Adipocyte (in vitro differentiated cells): ENCODE measurements around the gene COL8A2.

Experiments used
- DNase-seq: peaks from one replicate; pipeline ENCODE4 v3.0.0-alpha.2; 2015; ENCODE audit warnings: low read depth
- H3K27me3 ChIP-seq: replicated peaks from 2 replicates; pipeline ENCODE4 v1.7.0; 2013; ENCODE audit warnings: mild to moderate bottlenecking, low read length, moderate library complexity; ENCODE audit not compliant: control insufficient read depth, insufficient read depth
- H3K36me3 ChIP-seq: 2 replicates; pipeline ENCODE4 v1.7.0; 2013; ENCODE audit warnings: low read length, mild to moderate bottlenecking, moderate library complexity; ENCODE audit not compliant: control insufficient read depth, insufficient read depth, severe bottlenecking
- H3K4me1 ChIP-seq: 2 replicates; pipeline ENCODE4 v1.7.0; 2013; ENCODE audit warnings: mild to moderate bottlenecking, low read length, moderate library complexity; ENCODE audit not compliant: control insufficient read depth, insufficient read depth
- H3K4me3 ChIP-seq: 2 replicates; pipeline ENCODE4 v1.7.0; 2013; ENCODE audit warnings: mild to moderate bottlenecking, low read length, moderate library complexity
- H3K9ac ChIP-seq: 2 replicates; pipeline ENCODE4 v1.7.0; 2013; ENCODE audit warnings: mild to moderate bottlenecking, low read length, moderate library complexity
- H3K9me3 ChIP-seq: 2 replicates; pipeline ENCODE4 v1.7.0; 2013; ENCODE audit warnings: mild to moderate bottlenecking, low read length, moderate library complexity; ENCODE audit not compliant: control insufficient read depth

The COL8A2 gene

DNA sequence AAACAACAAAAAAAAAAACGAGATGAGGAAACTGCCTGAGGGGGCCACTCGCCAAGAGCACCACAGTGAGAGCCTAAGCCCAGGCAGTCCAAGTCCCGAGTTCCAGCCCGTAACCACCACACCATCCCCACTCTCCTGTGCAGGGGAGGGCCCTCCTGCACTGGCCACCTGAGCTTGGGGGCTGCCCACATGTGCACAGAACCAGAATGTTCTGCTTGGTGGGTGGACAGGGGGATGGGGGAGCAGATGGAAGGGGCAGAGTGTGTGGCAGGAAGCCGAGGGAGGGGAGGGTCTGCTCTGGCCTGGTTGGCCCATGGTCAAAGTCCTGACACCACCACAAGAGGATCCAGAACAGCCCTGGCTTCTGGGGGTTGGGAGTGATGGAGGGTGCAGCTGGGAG, 18.8 kb downstream of the COL8A2 start:
- no peak overlapping the region for H3K4me3 ChIP-seq
- H3K36me3 ChIP-seq = no peaks in the 10 kb centered on the region
- no peaks in the 10 kb centered on the region for H3K4me1 ChIP-seq
- no peak for DNase-seq
- H3K27me3 ChIP-seq = no peaks in the 10 kb centered on the region
- H3K9ac ChIP-seq = no peak overlapping the region
- H3K9me3 ChIP-seq = no peaks in the 10 kb centered on the region

DNA sequence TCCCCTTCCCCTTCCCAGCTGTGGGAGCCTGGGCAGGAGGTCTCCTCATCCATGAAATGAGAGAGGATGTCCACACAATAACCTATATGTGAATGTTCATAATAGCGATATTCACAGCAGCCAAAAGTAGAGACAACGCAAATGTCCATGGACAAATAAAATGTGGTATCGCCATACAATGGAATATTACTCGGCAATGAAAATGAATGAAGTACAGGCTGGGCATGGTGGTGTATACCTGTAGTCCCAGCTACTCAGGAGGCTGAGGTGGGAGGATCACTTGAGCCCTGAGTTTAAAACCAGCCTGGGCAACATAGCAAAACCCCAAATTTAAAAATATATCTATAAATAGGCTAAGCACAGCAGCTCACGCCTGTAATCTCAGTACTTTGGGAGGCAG, 23.5 kb downstream of the COL8A2 start:
- H3K4me1 ChIP-seq = peaks cover 11% of the 10 kb centered on the region
- H3K36me3 ChIP-seq = no peaks in the 10 kb centered on the region
- H3K9me3 ChIP-seq = no peaks in the 10 kb centered on the region
- H3K27me3 ChIP-seq = no peaks in the 10 kb centered on the region
- H3K9ac ChIP-seq = no peak overlapping the region
- no peak overlapping the region for H3K4me3 ChIP-seq
- no peak for DNase-seq

DNA sequence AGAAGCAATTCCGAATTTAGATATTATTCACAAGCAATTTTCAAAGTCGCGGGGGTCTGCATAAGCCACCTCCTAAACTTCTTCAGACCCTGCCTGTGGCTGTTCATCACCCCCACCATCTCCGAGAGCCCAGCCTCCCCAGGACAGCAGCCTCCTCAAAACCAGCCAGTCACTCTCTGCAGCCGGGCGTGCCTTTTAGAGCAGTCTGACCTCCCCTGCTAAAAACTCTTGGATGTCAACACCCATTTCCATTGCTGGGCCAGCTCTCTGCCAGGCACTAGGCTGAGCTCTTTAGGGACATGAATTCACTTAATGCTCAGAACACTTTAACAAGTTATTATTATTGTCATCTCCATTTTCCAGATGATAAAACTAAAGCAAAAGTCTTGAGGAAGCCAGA, 24.6 kb downstream of the COL8A2 start:
- Histone ChIP-seq H3K4me1 (peaks cover 11% of the 10 kb centered on the region), H3K4me3 (no peak overlapping the region), H3K9ac (peak overlapping the region; percentile 7), H3K27me3 (no peaks in the 10 kb centered on the region), H3K9me3 (no peaks in the 10 kb centered on the region), H3K36me3 (peaks cover 11% of the 10 kb centered on the region)
- DNase-seq = no peak

DNA sequence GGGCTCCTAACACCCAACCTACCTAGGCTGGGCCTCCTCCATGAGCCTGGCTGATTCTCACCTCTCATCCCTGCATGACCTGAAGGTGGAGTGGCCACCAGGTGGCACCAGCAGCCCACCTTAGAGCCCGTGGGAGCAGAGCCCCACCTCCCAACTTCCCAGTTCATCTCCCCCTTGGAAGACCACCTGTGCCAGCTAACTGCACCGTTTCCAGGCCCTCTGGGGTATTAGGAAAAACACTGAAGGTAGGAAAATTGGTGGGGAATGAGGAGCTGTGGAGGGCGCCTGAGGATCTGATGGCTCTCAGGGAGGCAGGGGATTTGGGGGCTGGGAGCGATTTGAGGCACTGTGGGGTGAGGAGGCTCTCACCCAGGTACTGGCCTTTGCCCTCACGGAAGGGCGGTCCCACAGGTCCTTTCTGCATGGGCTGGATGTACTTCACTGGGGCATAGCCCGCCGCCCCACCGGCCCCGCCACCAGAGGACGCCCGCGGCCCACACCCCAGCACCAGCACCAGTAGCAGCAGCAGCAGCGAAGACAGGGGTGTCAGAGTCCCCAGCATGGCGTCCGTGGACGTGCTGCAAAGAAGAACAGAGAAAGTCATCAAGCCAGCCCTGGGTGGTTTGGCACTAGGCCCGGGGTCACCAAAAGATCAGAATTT, 25.2 kb downstream of the COL8A2 start:
- Histone ChIP-seq H3K27me3 (no peaks in the 10 kb centered on the region), H3K9me3 (no peaks in the 10 kb centered on the region), H3K36me3 (peaks cover 16% of the 10 kb centered on the region), H3K4me1 (peaks cover 16% of the 10 kb centered on the region), H3K4me3 (no peak overlapping the region), H3K9ac (peak overlapping the region; percentile 12)
- DNase-seq = peak; percentile 83

DNA sequence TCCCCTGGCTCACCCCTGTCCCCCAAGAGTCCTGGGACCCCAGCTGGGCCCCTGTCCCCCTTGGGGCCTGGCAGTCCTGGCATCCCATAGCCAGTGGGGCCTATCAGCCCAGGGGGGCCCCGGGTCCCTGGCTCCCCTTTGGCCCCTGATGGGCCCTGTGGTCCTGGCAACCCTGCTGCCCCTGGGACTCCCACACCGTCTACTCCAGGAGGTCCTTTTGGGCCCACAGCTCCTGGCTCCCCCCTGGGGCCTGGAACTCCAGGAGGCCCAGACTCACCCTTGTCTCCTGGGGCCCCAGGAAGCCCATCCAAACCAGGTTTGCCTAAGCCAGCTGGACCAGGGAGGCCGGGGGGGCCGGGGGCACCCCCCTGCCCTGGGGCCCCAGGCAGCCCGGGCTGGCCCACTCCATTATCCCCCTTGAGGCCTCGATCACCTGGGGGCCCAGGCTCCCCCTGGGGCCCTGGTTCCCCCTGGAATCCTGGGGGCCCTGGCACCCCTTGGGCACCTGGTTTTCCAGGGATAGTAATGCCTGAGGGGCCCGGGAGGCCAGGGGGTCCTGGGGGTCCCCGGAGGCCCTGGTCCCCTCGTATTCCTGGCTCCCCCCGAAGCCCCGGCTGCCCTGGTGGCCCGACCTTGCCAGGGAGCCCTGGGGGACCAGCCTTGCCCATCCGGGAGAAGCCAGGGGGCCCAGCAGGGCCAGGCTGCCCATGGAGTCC, 26.2 kb downstream of the COL8A2 start:
- H3K9ac ChIP-seq = no peak overlapping the region
- H3K9me3 ChIP-seq = no peaks in the 10 kb centered on the region
- peaks cover 25% of the 10 kb centered on the region for H3K4me1 ChIP-seq
- no peak for DNase-seq
- H3K36me3 ChIP-seq = peaks cover 23% of the 10 kb centered on the region
- H3K4me3 ChIP-seq = no peak overlapping the region
- H3K27me3 ChIP-seq = no peaks in the 10 kb centered on the region

DNA sequence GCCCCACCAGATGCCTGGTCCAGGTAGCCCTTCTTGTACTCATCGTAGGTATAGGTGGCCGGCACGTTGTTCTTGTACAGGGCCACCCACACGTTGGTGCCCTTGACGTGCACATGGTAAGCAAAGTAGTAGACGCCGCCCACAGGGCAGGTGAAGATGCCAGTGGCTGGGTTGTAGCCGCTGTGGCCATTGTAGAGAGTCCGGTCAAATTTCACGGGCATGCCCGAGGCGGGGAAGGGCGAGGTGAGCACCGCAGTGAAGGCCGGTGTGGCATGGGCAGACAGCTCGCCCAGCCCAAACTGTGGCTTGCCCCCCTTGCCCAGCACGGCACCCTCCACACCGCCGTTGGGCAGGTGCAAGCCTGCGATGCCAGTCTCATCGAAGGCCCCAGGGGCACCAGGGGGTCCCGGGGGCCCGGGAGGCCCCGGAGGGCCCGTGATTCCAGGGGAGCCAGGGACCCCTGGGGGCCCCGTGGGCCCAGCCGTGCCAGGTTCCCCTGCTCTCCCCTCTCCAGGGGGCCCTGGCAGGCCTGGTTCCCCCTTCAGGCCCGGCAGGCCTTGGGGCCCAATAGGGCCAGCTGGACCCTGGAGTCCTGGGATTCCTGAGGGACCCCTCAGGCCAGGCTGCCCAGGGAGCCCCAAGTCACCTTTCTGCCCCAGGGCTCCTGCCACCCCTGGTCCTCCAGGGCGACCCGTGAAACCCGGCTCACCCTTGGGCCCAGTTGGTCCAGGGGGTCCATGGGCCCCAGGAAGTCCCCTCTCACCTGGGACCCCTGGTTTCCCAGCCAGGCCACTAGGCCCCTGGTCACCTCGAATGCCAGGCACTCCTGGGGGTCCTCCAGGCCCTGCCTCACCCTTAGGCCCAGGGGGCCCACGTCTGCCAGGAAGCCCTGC, 27.1 kb downstream of the COL8A2 start:
- Histone ChIP-seq H3K4me1 (peaks cover 25% of the 10 kb centered on the region), H3K4me3 (no peak overlapping the region), H3K36me3 (peaks cover 32% of the 10 kb centered on the region), H3K9me3 (no peaks in the 10 kb centered on the region), H3K27me3 (no peaks in the 10 kb centered on the region), H3K9ac (no peak overlapping the region)
- no peak for DNase-seq

DNA sequence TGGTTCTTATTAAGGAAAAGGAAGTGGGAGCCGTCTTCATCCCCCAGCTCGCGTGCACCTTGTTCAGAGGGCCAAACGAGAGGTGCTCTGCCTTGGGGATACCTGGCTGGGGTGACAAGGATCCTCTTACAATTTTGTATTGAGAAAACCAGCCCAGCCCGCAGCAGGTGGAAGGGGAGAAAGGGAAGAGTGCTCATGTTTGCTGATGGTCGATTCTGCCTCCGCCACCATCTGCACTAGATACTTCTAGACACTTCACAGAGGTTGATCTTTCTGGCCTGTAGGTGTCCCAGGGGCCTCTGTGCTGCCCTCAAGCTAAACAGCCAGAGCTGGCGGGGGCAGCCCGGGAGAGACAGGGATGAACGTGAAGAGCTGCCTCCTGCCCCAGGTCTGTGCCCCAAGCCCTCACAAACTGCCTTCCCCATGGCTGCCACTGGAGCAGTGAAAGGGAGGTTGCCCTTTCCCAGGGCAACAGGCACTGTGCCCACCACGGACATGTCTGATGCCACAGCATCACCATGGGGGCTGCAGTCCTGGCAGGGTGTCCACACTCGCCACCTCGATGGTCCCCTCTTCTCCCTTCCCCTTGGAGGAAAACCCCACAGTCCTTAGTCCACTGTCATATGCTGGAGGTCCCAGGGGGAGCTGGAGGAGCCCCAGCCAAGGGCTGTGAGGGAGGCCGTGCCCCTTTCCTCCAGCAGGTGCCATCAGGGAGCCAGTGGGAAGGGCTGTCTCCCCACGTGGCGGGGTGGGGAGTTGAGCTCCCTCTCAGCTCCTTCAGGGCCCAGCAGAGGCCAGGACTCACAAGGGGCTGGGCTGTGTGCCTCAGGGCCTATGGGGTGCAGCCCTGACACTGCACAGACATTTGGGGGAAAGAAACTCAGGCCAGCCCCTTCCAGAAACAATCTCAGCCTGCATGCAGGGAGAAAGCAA, 28.3 kb downstream of the COL8A2 start:
- no peak for DNase-seq
- no peaks in the 10 kb centered on the region for H3K27me3 ChIP-seq

DNA sequence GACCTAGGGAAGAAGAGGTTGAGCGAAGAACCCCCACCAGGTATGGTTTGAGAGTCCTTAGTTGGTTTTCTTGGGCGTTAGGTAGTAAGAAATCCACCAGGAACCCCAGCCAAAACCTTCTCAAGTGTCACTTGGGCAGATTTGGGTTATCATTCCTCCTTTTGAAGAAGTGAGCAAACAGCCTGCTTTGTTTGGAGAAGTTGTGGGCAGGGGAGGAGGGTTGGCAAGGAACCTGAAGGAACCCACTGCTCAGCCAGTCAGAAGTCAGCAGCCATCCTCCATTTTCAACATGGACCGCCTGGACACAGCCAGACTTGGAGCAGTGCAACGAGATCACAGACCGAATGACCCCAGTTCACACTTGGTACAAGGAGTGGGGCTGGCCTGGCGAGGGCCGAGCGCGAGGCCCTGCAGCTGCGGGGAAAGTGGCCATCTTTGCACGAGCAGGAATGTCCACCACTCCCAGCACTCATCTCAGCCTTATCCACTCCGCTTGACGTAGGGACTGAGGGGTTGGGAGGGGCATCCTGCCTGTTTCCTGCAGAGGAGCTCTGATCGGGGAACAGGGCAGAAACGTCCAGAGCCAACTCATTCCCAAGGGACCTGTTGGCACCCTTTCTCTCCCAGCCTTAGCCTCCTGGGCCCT, 29.1 kb downstream of the COL8A2 start:
- Histone ChIP-seq H3K9ac (no peak overlapping the region), H3K4me1 (peaks cover 25% of the 10 kb centered on the region), H3K27me3 (no peaks in the 10 kb centered on the region), H3K36me3 (peaks cover 51% of the 10 kb centered on the region), H3K4me3 (no peak overlapping the region), H3K9me3 (no peaks in the 10 kb centered on the region)
- DNase-seq = no peak

More for the DNA sequence above, 28.3 kb downstream of the COL8A2 start:
- Histone ChIP-seq H3K4me1 (peaks cover 25% of the 10 kb centered on the region), H3K4me3 (no peak overlapping the region), H3K9me3 (no peaks in the 10 kb centered on the region), H3K36me3 (peaks cover 43% of the 10 kb centered on the region), H3K9ac (no peak overlapping the region)

DNA sequence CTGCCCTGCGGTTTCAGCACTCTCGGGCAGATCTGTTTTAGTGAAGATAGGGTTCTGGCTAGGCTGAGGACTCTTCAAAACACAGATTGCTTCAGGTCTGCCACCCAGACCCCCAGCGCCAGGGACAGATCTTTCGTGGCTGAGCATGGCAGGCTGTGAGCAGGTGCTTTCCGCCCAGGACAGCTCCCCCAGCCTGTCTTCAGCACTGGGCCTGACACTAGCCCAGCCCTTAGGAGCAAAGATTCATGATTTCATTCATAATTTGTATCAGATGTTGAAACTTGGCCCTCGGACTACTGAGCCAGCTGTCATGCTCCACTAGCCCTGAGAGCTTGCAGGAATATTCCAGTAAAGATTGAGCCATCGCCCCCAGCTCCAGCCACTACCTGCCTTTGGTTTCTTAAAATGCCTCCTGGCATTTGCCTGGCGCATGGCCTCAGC, 30.4 kb downstream of the COL8A2 start:
- no peaks in the 10 kb centered on the region for H3K9me3 ChIP-seq
- peak overlapping the region; percentile 21 for H3K9ac ChIP-seq
- peak; percentile 65 for DNase-seq
- H3K36me3 ChIP-seq = peaks cover 51% of the 10 kb centered on the region
- H3K4me3 ChIP-seq = no peak overlapping the region
- no peaks in the 10 kb centered on the region for H3K27me3 ChIP-seq
- H3K4me1 ChIP-seq = peaks cover 22% of the 10 kb centered on the region

DNA sequence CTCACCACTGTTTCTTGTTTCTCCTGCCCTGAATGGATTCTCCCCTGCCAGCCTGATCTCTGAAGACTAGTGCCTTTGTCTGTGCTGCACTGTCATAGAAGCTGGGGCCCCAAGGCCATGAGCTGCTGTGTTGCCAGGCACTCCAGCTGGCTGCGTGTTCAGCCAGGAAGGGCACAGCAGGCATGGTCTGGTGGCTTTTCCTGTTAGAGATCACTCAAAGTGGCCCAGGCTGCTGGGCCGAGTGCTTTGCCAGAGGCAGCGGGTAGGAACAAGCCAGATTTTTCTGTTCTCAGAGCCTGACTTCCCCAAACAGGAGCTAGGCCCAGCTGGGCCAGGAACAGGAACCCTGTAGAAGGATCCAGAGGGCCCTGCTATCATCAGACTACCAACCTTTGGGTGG, 31.1 kb downstream of the COL8A2 start:
- DNase-seq = no peak
- peaks cover 23% of the 10 kb centered on the region for H3K4me1 ChIP-seq
- no peaks in the 10 kb centered on the region for H3K27me3 ChIP-seq
- H3K4me3 ChIP-seq = no peak overlapping the region
- peaks cover 51% of the 10 kb centered on the region for H3K36me3 ChIP-seq
- no peak overlapping the region for H3K9ac ChIP-seq
- no peaks in the 10 kb centered on the region for H3K9me3 ChIP-seq
